H1 (cell line): Measurements from ENCODE around the gene ZNF652. TPM values are rescaled to one million over a fixed set of nuclear protein-coding genes. Genes with fewer than 3 reads are reported as not detected.

Experiments
- CBX8 ChIP-seq: fragments of 300-800, 300-1000 bp; sonication (generic); IDR thresholded peaks from 2 replicates; pipeline ENCODE4 v1.7.1; 2016; ENCODE audit warnings: low read depth, low read length, borderline replicate concordance
- EP300 ChIP-seq, 2 experiments: IDR thresholded peaks; 1 replicate in 1 of 2; 2 replicates in 1 of 2; pipeline ENCODE4 v1.6.1; 2011 to 2012; ENCODE audit warnings: low read depth in 2 of 2, low read length in 2 of 2, mild to moderate bottlenecking in 2 of 2, borderline replicate concordance in 1 of 2, inconsistent platforms in 1 of 2, moderate library complexity in 1 of 2
- GABPA ChIP-seq: IDR thresholded peaks from 2 replicates; pipeline ENCODE4 v1.6.1; 2011; ENCODE audit warnings: mild to moderate bottlenecking, low read length, moderate library complexity, borderline replicate concordance; ENCODE audit not compliant: insufficient read depth
- polyA plus RNA-seq, 7 experiments: library from polyadenylated mRNA; depleted of rRNA in 3 of 7; stranded (reverse) in 5 of 7; unstranded in 2 of 7; fragments of >200 nt in 5 of 7; fragments of 200-250 nt in 2 of 7; gene quantifications; 1 replicate in 5 of 7; 2 replicates in 1 of 7; 4 replicates in 1 of 7; pipeline versions ENCODE4 v1.2.1 to v1.2.3, GENCODE V29; 2011 to 2013; ENCODE audit warnings: missing spikeins in 2 of 7, mixed read lengths in 2 of 7
- total RNA-seq: library from RNA; stranded (reverse); fragmentation: NEBNext Ultra II Directional; extraction: Animal tissue kit (Norgen Biotek cat#: 25700); gene quantifications from 2 replicates; pipeline ENCODE4 v1.2.1, GENCODE V29; 2021

The ZNF652 gene
- total and polyA plus RNA-seq, 2 of the 8 experiments (the other 6 are each of a cell fraction or from before 2014, with no cell fraction given) = 13.5 to 39.6 TPM

DNA sequence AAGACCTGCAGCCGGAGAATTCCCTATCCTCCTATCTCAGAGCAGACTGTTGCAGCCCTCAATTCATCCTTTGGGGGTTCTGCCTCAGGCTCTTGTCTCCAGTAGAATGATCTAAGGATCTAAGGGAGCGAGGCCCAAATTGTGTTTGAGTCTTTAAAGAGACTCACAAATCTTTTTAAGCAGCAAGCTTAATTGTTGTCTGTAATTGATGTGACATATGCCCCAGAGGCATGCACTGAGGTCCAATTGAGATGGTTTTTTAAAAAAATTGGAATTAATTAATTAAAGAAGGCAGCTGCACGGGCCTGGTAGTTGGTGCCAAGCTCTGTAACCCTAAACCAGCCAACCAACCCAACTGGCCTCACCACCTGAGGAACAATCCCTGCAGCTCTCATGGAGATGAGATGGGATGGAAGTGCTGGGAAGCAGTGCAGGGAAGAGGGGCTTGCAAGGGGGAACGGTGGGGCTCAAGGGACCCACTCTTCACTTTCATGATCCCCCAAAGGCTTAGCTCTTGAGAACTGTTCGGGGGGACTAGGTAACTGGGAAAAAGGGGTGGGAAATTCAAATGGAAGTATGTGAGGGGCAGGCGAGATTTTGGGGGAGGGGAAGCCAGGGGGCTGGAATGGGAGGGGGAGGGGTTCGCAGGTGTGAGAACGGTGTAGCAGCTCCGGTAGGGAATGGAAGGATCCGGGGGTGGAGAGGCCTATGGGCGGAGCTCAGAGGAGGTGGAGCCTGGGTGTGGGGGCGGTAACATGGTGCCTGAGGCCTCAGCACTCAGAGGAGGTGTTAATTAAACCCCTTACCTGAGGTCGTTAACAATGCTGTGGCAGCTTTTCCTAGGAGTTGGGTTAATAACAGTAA is 9.2 kb upstream of the ZNF652 start (continued):
- TF ChIP-seq CBX8 = no peak
- no peak for TF ChIP-seq EP300 (IDR thresholded peaks at IDR 0.05; ENCODE audit: borderline replicate concordance in 1 of 2, low read depth in 2 of 2, low read length in 2 of 2)
- no peak for TF ChIP-seq GABPA
